ENCODE results near the gene PLA2G2D.

PLA2G2D gene

DNA sequence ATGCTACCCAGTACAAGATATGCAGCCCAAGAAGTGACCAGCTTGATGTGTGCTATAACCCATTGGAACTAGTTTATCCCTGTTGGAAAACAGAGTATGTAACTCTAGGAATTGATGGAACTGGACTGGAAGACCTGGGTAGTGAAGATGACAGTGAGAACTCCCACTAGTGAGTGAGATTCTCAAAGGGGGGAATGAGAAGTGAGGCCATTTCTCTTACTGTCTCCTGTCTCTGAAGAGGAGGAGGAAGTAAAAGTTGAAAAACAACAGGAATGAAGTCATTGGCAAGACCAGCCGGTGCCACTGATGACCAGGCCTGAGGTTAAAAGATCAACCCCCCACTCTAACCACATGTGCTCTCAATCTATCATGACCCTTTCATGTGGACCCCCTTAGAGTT, 40.7 kb upstream of the PLA2G2D start:
- in situ Hi-C loops (cut with MboI; ENCODE audit: low pct_unique_long_range_greater_than_20kb, low sequenced_read_pairs, unreplicated experiment), result no loop called here
- DNase-seq (ENCODE audit: low spot score), result no peak
- TF ChIP-seq, protein P1, sequence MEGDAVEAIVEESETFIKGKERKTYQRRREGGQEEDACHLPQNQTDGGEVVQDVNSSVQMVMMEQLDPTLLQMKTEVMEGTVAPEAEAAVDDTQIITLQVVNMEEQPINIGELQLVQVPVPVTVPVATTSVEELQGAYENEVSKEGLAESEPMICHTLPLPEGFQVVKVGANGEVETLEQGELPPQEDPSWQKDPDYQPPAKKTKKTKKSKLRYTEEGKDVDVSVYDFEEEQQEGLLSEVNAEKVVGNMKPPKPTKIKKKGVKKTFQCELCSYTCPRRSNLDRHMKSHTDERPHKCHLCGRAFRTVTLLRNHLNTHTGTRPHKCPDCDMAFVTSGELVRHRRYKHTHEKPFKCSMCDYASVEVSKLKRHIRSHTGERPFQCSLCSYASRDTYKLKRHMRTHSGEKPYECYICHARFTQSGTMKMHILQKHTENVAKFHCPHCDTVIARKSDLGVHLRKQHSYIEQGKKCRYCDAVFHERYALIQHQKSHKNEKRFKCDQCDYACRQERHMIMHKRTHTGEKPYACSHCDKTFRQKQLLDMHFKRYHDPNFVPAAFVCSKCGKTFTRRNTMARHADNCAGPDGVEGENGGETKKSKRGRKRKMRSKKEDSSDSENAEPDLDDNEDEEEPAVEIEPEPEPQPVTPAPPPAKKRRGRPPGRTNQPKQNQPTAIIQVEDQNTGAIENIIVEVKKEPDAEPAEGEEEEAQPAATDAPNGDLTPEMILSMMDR (IDR thresholded peaks at IDR 0.05; ENCODE audit: extremely low read depth, insufficient read depth, missing control alignments), result no peak

DNA sequence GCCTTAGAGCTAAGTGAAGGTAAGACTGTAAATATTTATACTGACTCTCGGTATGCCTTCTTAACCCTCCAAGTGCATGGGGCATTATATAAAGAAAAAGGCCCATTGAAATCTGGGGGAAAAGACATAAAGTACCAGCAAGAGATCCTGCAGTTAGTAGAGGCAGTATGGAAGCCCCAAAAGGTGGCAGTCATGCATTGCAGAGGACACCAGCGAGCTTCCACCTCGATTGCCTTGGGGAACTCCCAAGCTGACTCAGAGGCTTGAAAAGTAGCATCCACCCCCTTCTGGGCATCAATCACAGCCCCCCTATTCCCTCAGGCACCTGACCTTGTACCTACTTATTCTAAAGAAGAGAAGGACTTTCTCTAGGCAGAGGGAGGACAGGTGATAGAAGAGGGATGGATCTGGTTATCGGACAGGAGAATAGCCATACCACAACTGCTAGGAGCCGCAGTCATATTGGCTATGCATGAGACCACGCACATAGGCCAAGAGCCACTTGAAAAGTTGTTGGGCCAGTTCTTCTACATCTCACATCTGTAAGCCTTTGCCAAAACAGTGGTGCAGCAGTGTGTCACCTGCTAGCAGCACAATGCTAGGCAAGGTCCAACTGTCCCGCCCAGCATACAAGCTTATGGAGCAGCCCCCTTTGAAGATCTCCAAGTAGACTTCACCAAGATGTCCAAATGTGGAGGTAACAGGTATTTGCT, 39.2 kb upstream of the PLA2G2D start:
- in situ Hi-C loops (cut with MboI; ENCODE audit: low pct_unique_long_range_greater_than_20kb, low sequenced_read_pairs, unreplicated experiment), result loop anchor here (10.0 kb wide), 1 partner anchor 54 kb away; no protein-coding TSS in a partner anchor
- TF ChIP-seq, protein P1 (IDR thresholded peaks at IDR 0.05; ENCODE audit: extremely low read depth, insufficient read depth, missing control alignments), result peak; percentile 24
- DNase-seq (ENCODE audit: low spot score), result no peak

DNA sequence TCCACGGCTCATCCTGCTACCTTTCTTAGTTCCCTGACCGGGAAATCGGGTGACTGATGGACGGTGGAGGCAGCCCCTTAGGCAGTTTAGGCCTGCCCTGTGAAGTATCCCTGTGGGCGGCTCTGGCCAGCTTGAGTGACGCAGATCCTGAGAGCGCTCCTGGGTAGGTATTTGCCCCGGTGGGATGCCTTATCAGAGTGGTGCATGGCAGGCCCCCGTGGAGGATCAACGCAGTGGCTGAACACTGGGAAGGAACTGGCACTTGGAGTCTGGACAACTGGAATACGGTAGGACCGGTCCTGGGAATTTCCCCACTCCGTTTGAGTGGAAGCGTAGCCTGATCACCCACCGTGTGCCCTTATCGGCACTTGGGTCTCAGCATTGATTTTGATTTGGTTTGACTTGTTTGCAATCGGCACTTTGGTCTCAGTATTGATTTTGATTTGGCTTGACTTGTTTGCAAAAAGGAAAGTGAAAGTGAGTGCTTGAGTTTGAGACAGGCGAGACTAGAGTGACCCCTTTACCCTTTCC, 35.0 kb upstream of the PLA2G2D start:
- DNase-seq (ENCODE audit: low spot score), result no peak
- in situ Hi-C loops (cut with MboI; ENCODE audit: low pct_unique_long_range_greater_than_20kb, low sequenced_read_pairs, unreplicated experiment), result loop anchor here (10.0 kb wide), 1 partner anchor 50 kb away; no protein-coding TSS in a partner anchor
- TF ChIP-seq, protein P1 (IDR thresholded peaks at IDR 0.05; ENCODE audit: extremely low read depth, insufficient read depth, missing control alignments), result no peak

DNA sequence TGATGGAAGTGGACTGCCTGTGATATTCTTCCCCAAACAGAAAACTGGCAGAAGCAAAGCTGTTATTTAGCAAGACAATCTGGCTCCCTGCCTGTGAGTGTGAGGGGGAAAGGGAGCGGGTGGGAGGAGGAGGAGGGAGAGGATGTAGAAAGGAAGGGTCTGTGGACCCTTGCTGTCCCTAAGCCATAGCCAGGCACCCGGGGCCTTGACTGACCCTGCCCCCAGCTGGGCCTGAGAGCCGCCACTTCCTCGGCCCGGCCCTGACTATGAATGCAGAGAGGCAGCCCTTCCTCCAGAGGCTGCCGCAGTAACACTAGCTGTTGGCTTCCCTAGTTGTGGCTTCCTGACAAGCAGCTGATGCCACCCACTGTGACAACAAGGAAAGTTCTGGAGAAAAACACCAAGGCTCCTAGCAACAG, 33.7 kb upstream of the PLA2G2D start:
- no peak for DNase-seq (ENCODE audit: low spot score)
- in situ Hi-C loops (cut with MboI; ENCODE audit: low pct_unique_long_range_greater_than_20kb, low sequenced_read_pairs, unreplicated experiment), result loop anchor here (10.0 kb wide), 1 partner anchor 48 kb away; no protein-coding TSS in a partner anchor

DNA sequence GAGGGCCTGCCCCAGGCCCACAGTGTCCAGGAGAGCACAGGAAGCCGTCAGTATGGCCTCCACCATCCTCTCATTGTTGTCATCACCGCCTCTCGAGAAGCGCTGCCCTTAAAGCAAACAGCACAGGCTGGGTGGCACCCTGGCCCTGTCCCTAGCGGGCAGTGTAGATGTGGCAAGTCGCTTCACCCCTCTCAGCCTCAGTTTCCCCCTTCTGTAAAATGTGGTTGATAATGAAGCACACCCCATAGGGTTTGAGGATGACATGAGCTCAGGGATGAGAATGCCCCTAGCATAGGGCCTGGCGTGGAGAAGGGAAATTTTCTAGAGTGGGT, 33.2 kb upstream of the PLA2G2D start:
- DNase-seq (ENCODE audit: low spot score), result no peak
- in situ Hi-C loops (cut with MboI; ENCODE audit: low pct_unique_long_range_greater_than_20kb, low sequenced_read_pairs, unreplicated experiment), result loop anchor here (10.0 kb wide), 1 partner anchor 48 kb away; no protein-coding TSS in a partner anchor
- TF ChIP-seq, protein P1 (IDR thresholded peaks at IDR 0.05; ENCODE audit: extremely low read depth, insufficient read depth, missing control alignments), result no peak

More for the DNA sequence above, 33.7 kb upstream of the PLA2G2D start:
- TF ChIP-seq, protein P1 (IDR thresholded peaks at IDR 0.05; ENCODE audit: extremely low read depth, insufficient read depth, missing control alignments), result no peak

DNA sequence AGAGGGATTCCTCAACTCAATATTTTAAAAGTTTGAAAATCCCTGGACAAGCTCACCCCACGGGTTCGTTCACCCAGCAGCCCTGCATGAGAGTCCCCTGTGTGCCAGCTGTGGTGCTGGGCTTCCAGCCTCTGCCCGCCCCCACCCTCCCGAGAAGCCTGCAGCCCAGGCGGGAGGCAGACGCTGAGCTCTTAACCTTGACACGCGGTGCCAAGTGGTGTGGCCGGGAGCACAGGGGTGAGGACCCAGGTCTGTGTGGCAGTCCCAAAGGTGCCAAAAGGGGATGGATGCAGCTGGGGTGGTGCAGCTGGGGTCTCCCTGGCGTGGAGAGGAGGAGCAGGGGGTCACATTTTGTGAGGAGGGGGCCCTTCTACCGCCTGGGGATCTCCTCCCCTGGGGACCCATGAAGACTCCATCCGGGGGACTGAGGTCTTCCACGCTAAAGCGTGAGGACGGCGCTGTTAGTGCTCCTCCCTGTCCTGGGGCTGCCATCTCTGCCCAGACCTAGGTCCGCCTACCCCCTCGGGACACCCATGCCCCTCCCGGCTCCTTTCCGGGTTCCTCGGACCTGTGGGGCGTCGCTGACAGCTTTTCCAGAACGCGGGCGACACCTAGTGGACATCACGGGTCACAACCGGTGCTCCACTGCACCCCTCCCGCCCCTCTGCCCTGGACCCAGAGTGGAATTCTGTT, 32.7 kb upstream of the PLA2G2D start:
- TF ChIP-seq, protein P1 (IDR thresholded peaks at IDR 0.05; ENCODE audit: extremely low read depth, insufficient read depth, missing control alignments), result peak; percentile 90
- DNase-seq (ENCODE audit: low spot score), result peak; percentile 91
- in situ Hi-C loops (cut with MboI; ENCODE audit: low pct_unique_long_range_greater_than_20kb, low sequenced_read_pairs, unreplicated experiment), result loop anchor here (10.0 kb wide), 1 partner anchor 47 kb away; no protein-coding TSS in a partner anchor

Measured in GM13977 (cell line).